Body of pancreas (tissue), 4 donors: ENCODE data around the gene EVL.

ENCODE experiments used
- CTCF ChIP-seq, 7 experiments: fragments of 450-650 bp in 4 of 7; fragments of 200-600 bp in 3 of 7; sonication (generic) in 3 of 7; IDR thresholded peaks; one replicate each; pipeline ENCODE4 v1.5.1; 2016 to 2019; ENCODE audit warnings: antibody characterized with exemption in 7 of 7
- POLR2A ChIP-seq, 3 donors: fragments of 450-650 bp; IDR thresholded peaks; one replicate each; pipeline ENCODE4 v1.6.1; 2016; ENCODE audit warnings: antibody characterized with exemption in 3 of 3, mild to moderate bottlenecking in 2 of 3

GRCh38 chr14:100091386-100091785 lies 26.2 kb downstream of the EVL start:
- TF ChIP-seq CTCF (IDR thresholded peaks at IDR 0.05) (no peak), POLR2A (IDR thresholded peaks at IDR 0.05) (no peak)
